GM12878 (cell line): ENCODE data around the gene FALEC. TPM values are rescaled to one million over a fixed set of nuclear protein-coding genes. Genes with fewer than 3 reads are reported as not detected.

ENCODE experiments used
- ATF7 ChIP-seq: fragments of 450-650 bp; IDR thresholded peaks from 2 replicates; pipeline ENCODE4 v1.6.1; 2016; ENCODE audit warnings: low read depth, mild to moderate bottlenecking
- BACH1 ChIP-seq: fragments of 450-650 bp; IDR thresholded peaks from 2 replicates; pipeline ENCODE4 v1.6.1; 2017; ENCODE audit warnings: mild to moderate bottlenecking, borderline replicate concordance
- CHD2 ChIP-seq: IDR thresholded peaks from 2 replicates; pipeline ENCODE4 v1.6.1; 2011; ENCODE audit warnings: low read depth, low read length, improper control_type of control experiment, borderline replicate concordance
- IRF5 ChIP-seq: fragments of 450-650 bp; IDR thresholded peaks from 2 replicates; pipeline ENCODE4 v1.6.1; 2017; ENCODE audit warnings: borderline replicate concordance
- MEF2A ChIP-seq: IDR thresholded peaks from 2 replicates; pipeline ENCODE4 v1.6.1; 2011; ENCODE audit warnings: low read depth, mild to moderate bottlenecking, low read length, moderate library complexity; ENCODE audit not compliant: insufficient read depth
- MLLT1 ChIP-seq: fragments of 450-650 bp; IDR thresholded peaks from 2 replicates; pipeline ENCODE4 v1.6.1; 2016; ENCODE audit warnings: mild to moderate bottlenecking
- MTA3 ChIP-seq: IDR thresholded peaks from 2 replicates; pipeline ENCODE4 v1.6.1; 2012; ENCODE audit warnings: low read length, inconsistent platforms, borderline replicate concordance
- RCOR1 ChIP-seq: conservative IDR thresholded peaks from 2 replicates; pipeline ENCODE4 v1.6.1; 2012; ENCODE audit warnings: low read depth, low read length, improper control_type of control experiment
- SP1 ChIP-seq: IDR thresholded peaks from one replicate; pipeline ENCODE4 v1.6.1; 2011; ENCODE audit warnings: low read depth, low read length
- SPI1 ChIP-seq: IDR thresholded peaks from 2 replicates; pipeline ENCODE4 v1.6.1; 2011; ENCODE audit warnings: low read depth, mild to moderate bottlenecking, low read length, moderate library complexity, borderline replicate concordance; ENCODE audit not compliant: insufficient read depth
- WRNIP1 ChIP-seq: IDR thresholded peaks from 2 replicates; pipeline ENCODE4 v1.6.1; 2011; ENCODE audit warnings: low read depth, low read length, improper control_type of control experiment, borderline replicate concordance
- ZNF274 ChIP-seq: IDR thresholded peaks from one replicate; pipeline ENCODE4 v1.8.0; 2011; ENCODE audit not compliant: insufficient read length, insufficient read depth
- polyA plus RNA-seq, 11 experiments: library from polyadenylated mRNA; depleted of rRNA in 4 of 11; unstranded in 6 of 11; stranded (reverse) in 5 of 11; fragments of >200 nt; fragmentation: Nextera tagmentation in 4 of 11; fragmentation: Illumina TruSeq in 1 of 11; extraction: Ambion mirVana in 4 of 11; extraction: Trizol in 1 of 11; gene quantifications; 1 replicate in 1 of 11; 2 replicates in 10 of 11; pipeline versions ENCODE4 v1.2.1 to v1.2.3, GENCODE V29; 2011 to 2016; ENCODE audit warnings: inconsistent platforms in 2 of 11, missing spikeins in 2 of 11, low read depth in 1 of 11
- total RNA-seq, 4 experiments: library from RNA; depleted of rRNA in 3 of 4; stranded (reverse); fragments of >200 nt in 3 of 4; fragmentation: Illumina TruSeq in 1 of 4; extraction: Trizol in 1 of 4; gene quantifications; 2 replicates each; pipeline versions ENCODE4 v1.2.1 to v1.2.3, GENCODE V29; 2013 to 2021
- TF ChIP-seq, protein P1 (sequence below): fragments of 450-650 bp; IDR thresholded peaks from 2 replicates; pipeline ENCODE4 v1.6.1; 2017; ENCODE audit warnings: mild to moderate bottlenecking
- TF ChIP-seq, protein P2 (sequence below): fragments of 450-650 bp; IDR thresholded peaks from 2 replicates; pipeline ENCODE4 v1.6.1; 2017; ENCODE audit warnings: antibody characterized with exemption, mild to moderate bottlenecking, moderate library complexity
- TF ChIP-seq, protein P3 (sequence below): IDR thresholded peaks from 2 replicates; pipeline ENCODE4 v1.6.1; 2012; ENCODE audit warnings: low read length, inconsistent platforms
- TF ChIP-seq, protein P4 (sequence below): fragments of 450-650 bp; formaldehyde crosslinking; IDR thresholded peaks from 2 replicates; pipeline ENCODE4 v1.5.0; 2022; ENCODE audit warnings: mild to moderate bottlenecking, missing genetic modification characterization

FALEC gene
- total and polyA plus RNA-seq, 10 of the 15 experiments (the other 5 are each of a cell fraction or from before 2014, with no cell fraction given) = 0.21 to 0.71 (median 0.32) TPM; not detected in 3

DNA sequence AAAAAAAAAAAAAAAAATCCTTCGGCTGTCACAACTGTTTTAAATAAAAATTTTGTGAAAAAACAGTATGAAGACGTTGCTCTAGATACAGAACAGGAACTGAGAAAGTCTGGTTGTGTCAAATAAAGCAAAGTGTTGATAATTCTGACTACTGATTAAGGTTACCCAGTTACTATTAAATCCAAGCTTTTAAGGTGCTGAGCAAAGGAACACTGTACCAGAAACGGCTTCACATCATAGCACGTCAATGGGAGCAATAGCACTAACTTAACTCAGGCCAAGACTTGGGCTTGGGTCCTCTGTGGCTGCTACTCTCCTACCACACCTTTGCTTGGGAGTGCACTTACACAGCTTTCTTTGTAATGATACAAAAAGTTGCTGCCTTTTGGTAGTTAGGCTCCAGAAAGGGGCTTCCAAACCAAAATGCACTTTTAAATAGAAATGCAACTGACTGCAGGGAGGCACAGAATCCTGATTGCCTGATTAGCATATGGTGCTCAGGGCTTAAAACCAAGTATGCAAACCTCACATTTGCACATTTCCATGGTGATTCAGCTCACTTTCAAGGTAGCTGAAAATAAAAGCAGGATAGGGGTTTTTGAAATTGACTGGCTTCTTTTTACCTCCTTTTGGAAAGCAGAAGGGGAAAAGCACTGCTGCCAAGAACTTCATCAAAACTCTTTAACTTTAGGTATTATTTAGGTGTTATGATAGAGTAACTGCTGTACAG is 57.5 kb downstream of the FALEC start (continued):
- TF ChIP-seq, protein P1, sequence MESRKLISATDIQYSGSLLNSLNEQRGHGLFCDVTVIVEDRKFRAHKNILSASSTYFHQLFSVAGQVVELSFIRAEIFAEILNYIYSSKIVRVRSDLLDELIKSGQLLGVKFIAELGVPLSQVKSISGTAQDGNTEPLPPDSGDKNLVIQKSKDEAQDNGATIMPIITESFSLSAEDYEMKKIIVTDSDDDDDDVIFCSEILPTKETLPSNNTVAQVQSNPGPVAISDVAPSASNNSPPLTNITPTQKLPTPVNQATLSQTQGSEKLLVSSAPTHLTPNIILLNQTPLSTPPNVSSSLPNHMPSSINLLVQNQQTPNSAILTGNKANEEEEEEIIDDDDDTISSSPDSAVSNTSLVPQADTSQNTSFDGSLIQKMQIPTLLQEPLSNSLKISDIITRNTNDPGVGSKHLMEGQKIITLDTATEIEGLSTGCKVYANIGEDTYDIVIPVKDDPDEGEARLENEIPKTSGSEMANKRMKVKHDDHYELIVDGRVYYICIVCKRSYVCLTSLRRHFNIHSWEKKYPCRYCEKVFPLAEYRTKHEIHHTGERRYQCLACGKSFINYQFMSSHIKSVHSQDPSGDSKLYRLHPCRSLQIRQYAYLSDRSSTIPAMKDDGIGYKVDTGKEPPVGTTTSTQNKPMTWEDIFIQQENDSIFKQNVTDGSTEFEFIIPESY = no peak
- no peak for TF ChIP-seq IRF5
- no peak for TF ChIP-seq ATF7
- no peak for TF ChIP-seq ZNF274
- TF ChIP-seq, protein P2, sequence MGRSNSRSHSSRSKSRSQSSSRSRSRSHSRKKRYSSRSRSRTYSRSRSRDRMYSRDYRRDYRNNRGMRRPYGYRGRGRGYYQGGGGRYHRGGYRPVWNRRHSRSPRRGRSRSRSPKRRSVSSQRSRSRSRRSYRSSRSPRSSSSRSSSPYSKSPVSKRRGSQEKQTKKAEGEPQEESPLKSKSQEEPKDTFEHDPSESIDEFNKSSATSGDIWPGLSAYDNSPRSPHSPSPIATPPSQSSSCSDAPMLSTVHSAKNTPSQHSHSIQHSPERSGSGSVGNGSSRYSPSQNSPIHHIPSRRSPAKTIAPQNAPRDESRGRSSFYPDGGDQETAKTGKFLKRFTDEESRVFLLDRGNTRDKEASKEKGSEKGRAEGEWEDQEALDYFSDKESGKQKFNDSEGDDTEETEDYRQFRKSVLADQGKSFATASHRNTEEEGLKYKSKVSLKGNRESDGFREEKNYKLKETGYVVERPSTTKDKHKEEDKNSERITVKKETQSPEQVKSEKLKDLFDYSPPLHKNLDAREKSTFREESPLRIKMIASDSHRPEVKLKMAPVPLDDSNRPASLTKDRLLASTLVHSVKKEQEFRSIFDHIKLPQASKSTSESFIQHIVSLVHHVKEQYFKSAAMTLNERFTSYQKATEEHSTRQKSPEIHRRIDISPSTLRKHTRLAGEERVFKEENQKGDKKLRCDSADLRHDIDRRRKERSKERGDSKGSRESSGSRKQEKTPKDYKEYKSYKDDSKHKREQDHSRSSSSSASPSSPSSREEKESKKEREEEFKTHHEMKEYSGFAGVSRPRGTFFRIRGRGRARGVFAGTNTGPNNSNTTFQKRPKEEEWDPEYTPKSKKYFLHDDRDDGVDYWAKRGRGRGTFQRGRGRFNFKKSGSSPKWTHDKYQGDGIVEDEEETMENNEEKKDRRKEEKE = no peak
- TF ChIP-seq WRNIP1 = no peak
- TF ChIP-seq MEF2A = no peak
- 0 out of 2 replicates have a peak, but pooled peaks have one; percentile 30 for TF ChIP-seq MTA3
- TF ChIP-seq MLLT1 = no peak
- TF ChIP-seq, protein P3, sequence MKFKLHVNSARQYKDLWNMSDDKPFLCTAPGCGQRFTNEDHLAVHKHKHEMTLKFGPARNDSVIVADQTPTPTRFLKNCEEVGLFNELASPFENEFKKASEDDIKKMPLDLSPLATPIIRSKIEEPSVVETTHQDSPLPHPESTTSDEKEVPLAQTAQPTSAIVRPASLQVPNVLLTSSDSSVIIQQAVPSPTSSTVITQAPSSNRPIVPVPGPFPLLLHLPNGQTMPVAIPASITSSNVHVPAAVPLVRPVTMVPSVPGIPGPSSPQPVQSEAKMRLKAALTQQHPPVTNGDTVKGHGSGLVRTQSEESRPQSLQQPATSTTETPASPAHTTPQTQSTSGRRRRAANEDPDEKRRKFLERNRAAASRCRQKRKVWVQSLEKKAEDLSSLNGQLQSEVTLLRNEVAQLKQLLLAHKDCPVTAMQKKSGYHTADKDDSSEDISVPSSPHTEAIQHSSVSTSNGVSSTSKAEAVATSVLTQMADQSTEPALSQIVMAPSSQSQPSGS = 0 out of 2 replicates have a peak, but pooled peaks have one; percentile 16
- peak; percentile 9; the same call in 1 of the 2 replicates for TF ChIP-seq CHD2
- peak; percentile 23; the same call in 1 of the 2 replicates for TF ChIP-seq BACH1
- TF ChIP-seq, protein P4, sequence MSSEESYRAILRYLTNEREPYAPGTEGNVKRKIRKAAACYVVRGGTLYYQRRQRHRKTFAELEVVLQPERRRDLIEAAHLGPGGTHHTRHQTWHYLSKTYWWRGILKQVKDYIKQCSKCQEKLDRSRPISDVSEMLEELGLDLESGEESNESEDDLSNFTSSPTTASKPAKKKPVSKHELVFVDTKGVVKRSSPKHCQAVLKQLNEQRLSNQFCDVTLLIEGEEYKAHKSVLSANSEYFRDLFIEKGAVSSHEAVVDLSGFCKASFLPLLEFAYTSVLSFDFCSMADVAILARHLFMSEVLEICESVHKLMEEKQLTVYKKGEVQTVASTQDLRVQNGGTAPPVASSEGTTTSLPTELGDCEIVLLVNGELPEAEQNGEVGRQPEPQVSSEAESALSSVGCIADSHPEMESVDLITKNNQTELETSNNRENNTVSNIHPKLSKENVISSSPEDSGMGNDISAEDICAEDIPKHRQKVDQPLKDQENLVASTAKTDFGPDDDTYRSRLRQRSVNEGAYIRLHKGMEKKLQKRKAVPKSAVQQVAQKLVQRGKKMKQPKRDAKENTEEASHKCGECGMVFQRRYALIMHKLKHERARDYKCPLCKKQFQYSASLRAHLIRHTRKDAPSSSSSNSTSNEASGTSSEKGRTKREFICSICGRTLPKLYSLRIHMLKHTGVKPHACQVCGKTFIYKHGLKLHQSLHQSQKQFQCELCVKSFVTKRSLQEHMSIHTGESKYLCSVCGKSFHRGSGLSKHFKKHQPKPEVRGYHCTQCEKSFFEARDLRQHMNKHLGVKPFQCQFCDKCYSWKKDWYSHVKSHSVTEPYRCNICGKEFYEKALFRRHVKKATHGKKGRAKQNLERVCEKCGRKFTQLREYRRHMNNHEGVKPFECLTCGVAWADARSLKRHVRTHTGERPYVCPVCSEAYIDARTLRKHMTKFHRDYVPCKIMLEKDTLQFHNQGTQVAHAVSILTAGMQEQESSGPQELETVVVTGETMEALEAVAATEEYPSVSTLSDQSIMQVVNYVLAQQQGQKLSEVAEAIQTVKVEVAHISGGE = no peak
- 0 out of 2 replicates have a peak, but pooled peaks have one; percentile 21 for TF ChIP-seq RCOR1
- peak; percentile 87 for TF ChIP-seq SPI1
- TF ChIP-seq SP1 = no peak
